HG03571 (cell line): ENCODE results near the gene ZNF526.
A peak's percentile ranks its signal among the peaks of the same experiment; 100 is the strongest.

Experiments
- ATAC-seq: cut with Tn5 transposase; IDR thresholded peaks from one replicate; pipeline ENCODE4 v1.9.1; 2021; ENCODE audit not compliant: unreplicated experiment

Gene ZNF526

DNA sequence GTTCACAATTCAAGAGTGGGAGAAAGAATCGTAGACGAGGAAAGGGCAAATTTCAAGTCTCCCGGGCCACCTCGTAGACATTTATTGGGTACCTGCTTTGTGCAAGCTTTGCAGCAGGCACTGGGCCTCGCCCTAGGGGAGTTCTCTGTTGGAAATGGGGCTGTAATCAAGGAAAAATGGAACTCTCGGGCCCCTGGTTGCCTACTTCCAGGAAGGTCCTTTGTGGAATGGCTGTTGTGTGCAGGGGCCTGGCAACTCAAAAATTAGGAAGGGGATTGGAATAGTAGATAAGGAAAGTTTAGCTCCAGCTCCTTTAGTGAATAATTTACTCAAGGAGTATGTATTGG lies 612 bp downstream of the ZNF526 start:
- no peak for ATAC-seq

DNA sequence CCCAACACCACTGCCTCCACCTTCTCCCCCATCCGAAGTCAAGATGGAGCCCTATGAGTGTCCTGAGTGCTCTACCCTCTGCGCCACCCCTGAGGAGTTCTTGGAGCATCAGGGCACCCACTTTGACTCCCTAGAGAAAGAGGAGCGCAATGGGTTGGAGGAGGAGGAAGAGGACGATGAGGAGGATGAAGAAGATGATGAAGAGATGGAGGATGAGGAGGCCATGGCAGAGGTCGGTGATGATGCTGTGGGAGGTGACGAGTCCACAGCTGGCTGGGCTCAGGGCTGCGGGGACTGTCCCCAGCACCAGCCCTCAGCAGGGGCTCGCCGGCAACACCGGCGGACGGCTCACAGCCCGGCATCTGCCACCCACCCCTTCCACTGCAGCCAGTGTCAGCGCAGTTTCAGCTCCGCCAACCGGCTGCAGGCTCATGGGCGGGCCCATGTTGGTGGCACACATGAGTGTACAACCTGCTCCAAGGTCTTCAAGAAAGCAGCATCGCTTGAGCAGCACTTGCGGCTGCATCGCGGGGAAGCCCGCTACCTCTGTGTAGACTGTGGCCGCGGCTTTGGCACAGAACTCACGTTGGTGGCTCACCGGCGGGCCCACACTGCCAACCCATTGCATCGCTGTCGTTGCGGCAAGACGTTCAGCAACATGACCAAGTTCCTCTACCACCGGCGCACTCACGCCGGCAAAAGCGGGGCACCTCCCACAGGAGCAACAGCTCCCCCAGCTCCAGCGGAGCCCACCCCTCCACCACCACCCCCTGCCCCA lies 5.0 kb downstream of the ZNF526 start:
- ATAC-seq: no peak

DNA sequence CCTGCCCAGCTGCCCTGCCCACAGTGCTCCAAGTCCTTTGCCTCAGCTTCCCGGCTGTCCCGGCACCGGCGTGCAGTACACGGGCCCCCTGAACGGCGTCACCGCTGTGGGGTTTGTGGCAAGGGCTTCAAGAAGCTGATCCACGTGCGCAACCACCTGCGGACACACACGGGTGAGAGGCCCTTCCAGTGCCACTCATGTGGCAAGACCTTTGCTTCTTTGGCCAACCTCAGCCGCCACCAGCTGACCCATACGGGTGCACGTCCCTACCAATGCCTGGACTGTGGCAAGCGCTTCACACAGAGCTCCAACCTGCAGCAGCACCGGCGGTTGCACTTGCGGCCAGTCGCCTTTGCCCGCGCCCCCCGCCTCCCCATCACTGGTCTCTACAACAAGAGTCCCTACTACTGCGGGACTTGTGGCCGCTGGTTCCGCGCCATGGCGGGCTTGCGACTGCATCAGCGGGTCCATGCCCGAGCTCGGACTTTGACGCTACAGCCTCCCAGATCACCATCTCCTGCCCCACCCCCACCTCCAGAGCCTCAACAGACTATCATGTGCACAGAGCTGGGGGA lies 5.7 kb downstream of the ZNF526 start:
- ATAC-seq: no peak

DNA sequence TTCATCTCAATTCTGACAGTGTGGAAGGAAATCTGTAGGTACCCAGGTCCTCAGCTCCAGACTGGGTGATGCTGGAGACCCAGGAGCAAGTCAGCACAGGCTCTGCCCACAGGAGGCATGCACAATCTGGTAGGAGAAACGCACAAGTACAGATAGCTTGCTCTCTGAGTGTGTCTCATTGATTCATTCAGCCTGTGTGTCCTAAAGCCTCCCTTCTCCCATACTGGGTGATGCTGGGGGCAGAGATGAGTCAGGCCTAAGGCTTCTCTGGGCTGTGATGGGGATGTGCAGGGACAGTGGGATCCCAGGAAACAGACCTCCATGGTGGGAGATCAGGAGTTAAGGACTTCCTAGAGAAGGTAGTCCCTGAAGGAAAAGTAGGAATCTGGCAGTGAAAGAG lies 6.8 kb downstream of the ZNF526 start:
- no peak for ATAC-seq

DNA sequence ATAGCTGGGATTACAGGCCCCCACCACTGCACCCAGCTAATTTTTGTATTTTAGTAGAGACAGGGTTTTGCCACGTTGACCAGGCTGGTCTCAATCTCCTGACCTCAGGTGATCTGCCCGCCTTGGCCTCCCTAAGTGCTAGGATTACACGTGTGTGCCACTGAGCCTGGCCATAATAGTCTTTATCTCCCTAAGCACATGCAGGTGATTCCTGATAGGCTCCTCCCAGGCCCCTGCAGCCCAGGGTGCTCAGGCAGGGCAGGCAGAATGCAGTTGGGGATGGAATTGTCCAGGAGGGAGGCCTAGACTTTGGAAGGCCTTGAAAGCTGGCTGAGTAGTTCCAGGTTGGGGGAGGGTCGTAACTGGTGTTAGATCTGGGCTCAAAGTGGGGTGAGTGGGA lies 8.5 kb downstream of the ZNF526 start:
- ATAC-seq: no peak

GRCh38 chr19:42229301-42229854 lies 9.3 kb downstream of the ZNF526 start:
- no peak for ATAC-seq

DNA sequence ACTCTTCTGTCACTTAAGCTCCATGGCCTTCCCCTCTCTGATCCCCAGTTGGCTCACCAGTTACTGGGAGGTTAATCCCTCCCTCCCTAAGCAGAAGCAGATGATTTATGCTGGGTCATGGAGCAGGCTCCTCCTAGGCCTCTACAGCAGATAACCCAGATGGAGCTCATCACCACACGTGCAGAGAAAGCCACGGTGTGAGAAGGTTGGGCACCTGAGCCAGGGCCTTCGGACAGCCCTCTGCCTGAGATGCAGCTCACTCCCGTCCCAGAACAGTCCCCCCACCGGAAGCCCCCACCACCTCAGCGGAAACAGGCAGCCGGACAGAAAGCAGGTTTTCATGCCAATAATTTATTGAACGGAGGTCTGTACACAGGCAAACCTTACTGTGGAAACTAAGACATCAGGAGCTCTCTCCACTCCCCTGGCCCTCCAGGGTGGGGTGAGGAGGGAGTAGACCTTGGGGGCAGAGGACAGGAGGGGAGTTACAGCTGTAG lies 9.8 kb downstream of the ZNF526 start:
- no peak for ATAC-seq

- no peak for ATAC-seq
Measured at GRCh38 chr19:42230571-42230970, 10.5 kb downstream of the ZNF526 start.

DNA sequence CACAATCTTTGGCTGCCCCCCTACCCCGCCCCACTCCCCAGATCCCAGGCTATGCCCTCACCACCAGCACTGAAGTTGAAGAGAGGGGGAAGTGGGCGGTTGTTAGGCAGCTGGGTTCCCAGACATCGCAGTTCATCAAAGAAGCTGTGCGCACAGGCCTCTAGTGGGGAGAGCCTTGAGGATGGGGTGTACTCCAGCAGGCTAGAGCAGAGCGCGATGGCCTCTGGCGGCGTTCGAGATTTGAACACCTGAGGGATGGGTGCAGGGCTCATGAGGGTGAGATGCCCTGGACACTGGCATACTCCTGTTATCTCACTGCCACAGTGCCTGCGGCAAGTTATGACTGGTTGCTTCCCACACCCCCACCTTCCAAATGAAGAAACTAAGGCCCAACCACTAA lies 12.3 kb downstream of the ZNF526 start:
- no peak for ATAC-seq

- ATAC-seq: no peak
Measured at GRCh38 chr19:42233106-42233505, 13.0 kb downstream of the ZNF526 start.

DNA sequence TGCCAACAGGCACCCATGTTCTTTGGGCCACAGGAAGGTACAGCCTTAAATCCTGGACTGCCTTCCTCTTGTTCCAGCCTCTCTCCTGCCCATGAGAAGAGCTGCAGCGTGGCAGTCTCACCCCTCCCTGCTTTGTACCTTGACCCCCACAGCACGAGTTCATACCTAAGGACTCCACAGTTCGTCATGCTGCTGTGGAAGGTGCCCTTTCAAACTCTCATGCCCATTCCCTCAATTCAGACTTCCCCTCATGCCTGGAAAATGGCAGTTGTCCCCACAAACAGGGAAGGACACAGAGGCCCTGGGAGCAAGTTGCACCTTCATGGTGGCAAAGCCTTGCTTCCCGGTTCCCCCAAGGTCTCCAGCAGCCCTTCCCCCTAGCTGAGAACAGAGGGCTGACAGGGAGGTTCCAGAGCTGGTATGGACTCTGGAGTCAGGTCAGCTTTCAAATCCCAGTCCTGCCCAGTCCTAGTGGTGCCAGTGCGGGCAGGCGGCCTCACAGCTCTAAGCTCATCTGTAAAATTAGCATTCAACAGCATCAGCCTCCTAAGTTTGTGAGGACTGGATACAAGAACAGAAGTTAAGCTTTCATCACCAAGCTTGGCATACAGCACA lies 13.7 kb downstream of the ZNF526 start:
- ATAC-seq: no peak

GRCh38 chr19:42234364-42234763 lies 14.3 kb downstream of the ZNF526 start:
- ATAC-seq: no peak

- no peak for ATAC-seq
Measured at GRCh38 chr19:42235181-42235580, 15.1 kb downstream of the ZNF526 start.

- no peak for ATAC-seq
Measured at GRCh38 chr19:42239544-42240220, 19.6 kb downstream of the ZNF526 start.

DNA sequence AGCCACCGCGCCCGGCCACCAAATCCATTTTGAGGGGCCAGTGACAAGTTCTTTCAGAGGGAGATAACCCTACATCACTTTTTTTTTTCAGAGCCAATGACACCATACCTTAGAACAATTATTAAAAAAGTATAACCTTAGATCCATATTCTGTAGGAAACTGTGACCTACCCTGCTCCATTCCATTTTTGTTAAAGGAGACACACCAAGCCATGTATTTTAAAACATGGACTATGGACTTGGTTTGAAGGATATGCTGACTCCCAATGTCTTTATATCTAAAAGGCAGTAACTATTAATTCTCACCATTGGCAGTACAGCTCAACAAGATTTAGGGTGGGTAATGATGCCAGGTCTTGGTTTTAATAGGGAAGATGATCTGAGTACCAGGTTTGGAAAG lies 21.2 kb downstream of the ZNF526 start:
- no peak for ATAC-seq

GRCh38 chr19:42242069-42242511 lies 22.0 kb downstream of the ZNF526 start:
- ATAC-seq: no peak

GRCh38 chr19:42242512-42243409 lies 22.6 kb downstream of the ZNF526 start, which contains the start of gene GSK3A:
GSK3A (minus strand) TSS chr19:42242602; CDS start chr19:42242465, 137 bp downstream.
- ATAC-seq: peak; percentile 63

DNA sequence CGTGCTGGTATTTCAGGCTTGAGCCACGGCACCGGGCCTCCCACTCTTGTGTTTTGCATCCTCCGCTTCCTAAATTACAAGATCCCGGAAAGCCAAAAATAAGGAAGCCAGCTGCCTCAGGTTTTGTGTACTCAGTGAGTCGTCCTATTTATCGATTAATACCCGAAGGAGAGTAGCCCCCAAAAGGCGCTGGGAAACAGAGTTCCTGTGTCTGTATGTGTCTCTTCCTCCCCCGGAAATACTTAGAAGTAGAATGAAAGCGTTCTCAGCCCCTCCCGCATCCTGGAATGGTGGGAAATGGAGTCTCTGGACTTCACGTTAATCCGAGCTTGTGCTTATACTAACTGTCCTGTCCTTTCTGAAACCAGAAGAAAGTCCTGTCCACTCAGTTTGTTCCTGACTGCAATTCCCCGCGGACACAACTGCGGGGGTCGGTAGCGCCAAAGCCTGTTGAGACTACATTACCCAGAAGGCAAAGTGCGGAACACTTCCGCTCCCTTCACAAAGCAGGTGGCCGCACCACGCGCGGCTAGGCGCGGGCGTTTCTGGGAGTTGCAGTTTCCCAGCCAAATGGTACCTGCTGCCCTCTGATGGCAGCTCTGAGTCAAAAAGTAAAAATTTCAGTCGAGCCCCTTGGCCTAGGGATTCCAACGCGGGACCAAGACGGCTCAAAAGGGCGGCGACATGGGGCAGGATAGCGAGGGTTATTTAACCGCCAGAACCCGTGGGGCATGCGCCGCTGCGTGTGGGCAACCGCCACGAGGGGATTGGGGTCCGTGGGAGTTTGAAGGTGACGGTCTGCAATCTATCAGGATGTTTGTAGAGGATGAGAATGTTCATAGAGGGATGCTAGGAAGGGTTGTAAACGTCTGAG lies 24.5 kb downstream of the ZNF526 start:
- peak; percentile 39 for ATAC-seq

DNA sequence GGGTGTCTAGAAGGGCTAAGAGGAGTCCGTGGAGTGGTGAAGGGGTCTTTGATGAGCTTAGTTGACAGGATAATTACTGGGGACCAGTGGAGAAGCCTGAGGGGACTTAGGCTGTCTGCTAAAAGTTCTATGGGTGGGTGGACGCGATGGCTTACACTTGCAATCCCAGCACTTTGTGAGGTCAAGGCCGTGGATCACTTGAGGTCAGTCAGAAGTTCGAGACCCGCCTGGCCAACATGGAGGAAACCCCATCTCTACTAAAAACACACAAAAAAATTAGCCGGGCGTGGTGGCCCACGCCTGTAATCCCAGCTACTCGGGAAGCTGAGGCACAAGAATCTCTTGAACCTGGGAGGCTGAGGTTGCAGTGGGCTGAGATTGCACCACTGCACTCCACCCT lies 25.1 kb downstream of the ZNF526 start:
- no peak for ATAC-seq
